SHP77 treated with DMSO at 0.1 percent for 48 hours (cell line): ENCODE results near the gene ARL16.

Experiments used
- DNase-seq: peaks from one replicate; lab custom pipeline; 2025; lab: John Stamatoyannopoulos, UW

Gene ARL16

DNA sequence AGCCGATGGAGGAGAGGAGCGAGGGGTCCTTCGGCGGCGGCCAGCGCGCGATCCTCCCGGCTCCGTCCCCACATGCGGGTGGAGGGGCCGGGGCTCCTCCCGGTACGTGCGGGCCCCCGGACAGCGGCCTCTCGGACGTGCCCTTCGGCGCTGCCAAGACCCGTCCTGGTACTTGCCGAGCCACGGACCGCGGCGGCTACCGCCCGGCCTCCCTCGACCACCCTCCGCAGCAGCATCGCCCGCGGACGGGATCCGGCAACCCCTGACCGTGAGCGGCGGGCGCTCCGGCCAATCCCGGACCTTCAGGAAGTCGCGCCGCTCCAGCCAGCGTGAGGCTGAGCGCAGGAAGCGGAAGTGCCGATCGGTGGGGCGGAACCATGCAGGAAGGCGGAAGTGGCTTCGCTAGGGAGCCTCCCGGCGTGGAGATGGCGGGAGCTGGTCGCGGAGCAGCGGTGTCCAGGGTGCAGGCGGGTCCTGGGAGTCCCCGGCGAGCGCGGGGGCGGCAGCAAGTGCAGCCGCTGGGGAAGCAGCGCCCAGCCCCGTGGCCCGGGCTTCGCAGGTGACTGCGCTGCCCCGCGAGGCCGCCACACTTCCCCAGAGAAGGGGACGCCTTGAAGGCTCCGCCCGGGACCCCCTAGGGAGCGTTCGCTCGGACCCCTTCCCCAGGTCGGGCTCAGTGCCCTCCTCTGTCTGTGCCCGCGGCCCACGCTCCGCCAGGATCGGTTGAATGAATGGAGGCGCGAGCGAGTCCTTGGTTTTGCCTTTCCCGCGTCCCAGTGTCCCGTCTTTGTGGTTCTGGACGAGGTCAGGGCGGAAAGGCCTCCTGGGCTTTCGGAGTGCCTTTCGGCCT is 17.0 kb downstream of the ARL16 start, which contains the start of the genes CCDC137 and OXLD1:
CCDC137 (plus strand) TSS at position 396 of the 850 bp plus-strand sequence; CDS start at position 426, 30 bp downstream.
OXLD1 (minus strand) TSS at position 264 of the 850 bp plus-strand sequence; CDS start at position 236, 28 bp downstream.
- DNase-seq, result peak; percentile 92

DNA sequence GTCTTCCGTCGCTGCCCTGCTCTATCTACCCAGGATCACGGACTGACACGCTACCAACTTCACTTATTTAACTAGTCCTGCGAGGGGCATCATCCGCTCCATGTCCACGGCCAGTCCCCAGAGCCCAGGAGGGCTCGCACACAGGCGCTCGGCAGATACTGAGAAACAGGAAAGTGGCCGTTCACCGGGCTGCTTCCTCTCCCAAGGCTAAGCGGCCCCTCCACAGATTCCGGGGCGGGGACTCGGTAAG is 17.6 kb downstream of the ARL16 start:
- DNase-seq, result no peak

GRCh38 chr17:81665205-81666091 is 18.1 kb downstream of the ARL16 start:
- peak; percentile 59 for DNase-seq

DNA sequence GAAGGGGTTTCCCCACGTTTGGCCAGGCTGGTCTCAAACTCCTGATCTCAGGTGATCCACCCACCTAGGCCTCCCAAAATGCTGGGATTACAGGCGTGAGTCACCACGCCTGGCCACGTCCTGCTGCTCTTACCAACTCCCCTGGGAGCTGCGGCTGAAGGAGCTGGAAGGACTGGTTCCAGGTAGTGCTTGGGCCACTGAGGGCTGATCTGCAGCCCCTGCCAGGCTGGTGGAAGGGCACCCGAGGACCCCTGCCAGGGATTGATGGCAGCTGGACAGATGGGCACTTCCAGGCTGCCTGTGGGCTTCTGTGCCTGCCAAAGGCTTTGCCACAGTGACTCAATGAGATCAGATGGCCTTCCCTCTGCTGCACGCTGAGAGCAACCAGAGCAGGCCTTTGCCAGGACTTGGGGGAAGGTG is 19.5 kb downstream of the ARL16 start:
- no peak for DNase-seq

DNA sequence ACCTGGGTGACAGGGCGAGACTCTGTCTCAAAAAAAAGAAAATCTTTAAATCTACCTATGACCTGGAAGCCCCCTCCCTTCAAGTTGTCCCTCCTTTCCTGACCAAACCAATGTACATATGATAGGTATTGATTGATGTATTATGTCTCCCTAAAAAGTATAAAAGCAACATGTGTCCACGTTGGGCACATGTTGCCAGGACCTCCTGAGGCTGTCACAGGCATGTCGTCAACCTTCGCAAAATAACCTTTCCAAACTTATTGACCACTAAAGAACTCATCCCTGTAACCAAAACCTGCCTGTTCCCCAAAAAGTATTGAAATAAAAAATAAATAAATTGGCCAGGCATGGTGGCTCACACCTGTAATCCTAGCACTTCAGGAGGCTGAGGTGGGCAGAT is 21.6 kb downstream of the ARL16 start:
- DNase-seq, result no peak

DNA sequence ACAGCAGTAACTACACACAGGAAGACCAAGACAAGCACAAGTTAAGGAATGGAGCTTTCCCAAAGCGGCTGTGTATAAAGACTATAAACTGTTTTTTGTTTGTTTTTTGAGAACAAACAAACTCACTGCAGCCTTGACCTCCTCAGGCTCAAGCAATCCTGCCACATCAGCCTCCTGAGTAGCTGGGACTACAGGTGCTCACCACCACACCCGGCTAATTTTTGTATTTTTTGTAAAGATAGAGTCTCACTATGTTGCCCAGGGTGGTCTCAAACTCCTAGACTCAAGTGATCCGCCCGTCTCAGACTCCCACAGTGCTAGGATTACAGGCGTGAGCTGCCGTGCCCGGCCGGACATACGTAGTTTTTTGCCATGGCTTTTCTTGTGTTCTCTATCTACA is 23.2 kb downstream of the ARL16 start:
- DNase-seq, result no peak

DNA sequence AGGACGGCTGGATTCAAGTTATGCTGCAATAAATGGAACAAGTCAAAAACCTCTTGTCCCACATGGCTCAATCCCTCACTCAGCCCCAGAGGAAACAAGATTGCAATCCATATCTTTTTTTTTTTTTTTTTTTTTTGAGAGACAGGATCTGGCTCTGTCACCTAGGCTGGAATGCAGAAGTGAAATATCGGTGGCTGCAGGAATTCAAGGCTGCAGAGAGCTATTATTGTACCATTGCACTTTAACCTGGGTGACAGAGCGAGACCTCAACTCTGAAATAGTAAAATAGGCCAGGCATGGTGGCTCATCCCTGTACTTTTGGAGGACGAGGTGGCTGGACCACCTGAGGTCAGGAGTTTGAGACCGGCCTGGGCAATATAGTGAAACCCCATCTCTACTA is 24.6 kb downstream of the ARL16 start:
- DNase-seq, result no peak

GRCh38 chr17:81656835-81657234 is 26.8 kb downstream of the ARL16 start:
- DNase-seq, result no peak

GRCh38 chr17:81656118-81656743 is 27.4 kb downstream of the ARL16 start, which contains the start of gene PDE6G:
Gene PDE6G, minus strand, starts transcription at chr17:81656542. Its CDS starts 3,237 bp downstream, at chr17:81653305.
- no peak for DNase-seq

DNA sequence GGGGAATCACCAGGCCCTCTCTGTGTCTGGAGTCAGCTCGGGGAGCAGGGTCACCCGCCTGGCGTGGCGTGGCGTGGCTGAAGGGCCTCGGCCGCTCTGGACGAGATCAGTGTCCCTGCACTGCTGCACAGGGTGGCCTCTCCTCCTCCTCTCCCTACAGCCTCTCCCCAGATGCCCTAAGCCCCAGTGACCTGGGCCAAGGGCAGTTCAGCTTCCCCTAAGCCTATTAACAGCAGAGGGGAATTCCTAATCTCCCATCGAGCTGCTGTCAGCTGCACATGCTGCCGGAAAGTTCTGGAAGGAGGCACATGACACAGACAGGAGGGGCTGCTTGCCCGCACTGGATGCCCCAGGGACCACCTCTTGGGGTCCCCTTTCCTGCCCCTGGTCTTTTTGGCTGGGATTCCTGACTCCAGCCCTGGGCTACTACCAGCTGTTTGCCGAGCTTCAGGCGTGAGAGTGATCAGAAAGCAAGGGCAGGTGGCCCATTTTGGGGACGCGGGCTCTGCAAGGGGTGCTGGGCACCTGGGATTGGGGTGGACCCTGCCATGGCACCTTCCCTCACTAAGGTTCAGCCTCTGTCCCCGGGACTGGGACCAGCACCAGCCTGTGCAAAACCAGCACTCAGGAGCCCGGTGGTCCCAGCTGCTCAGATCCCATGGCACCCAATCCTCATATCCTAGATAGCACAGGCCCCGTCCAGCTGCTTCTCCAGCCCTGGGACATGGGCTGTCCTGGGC is 28.0 kb downstream of the ARL16 start:
- DNase-seq, result no peak

- no peak for DNase-seq
Measured at GRCh38 chr17:81652906-81653771, 30.5 kb downstream of the ARL16 start.

DNA sequence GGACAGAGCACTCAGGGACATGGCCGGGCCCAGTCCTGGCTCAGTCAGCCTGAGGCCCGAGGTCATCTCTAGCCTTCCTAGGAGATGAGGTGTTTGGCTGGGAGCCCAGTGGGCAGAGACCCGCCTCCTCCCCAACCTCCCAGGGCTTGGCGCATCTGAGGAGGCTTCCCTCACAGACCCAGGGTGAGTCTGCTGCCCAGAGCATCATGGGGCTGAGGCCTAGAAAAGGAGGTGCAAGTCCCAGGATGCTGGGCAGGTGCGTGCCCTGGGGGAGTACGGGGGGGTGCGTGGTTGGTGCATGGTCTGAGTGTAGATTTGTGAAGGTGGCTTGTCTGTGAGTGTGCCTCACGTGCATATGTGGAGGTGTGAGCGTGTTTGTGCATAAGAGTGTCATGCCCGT is 31.9 kb downstream of the ARL16 start:
- DNase-seq, result peak; percentile 22

DNA sequence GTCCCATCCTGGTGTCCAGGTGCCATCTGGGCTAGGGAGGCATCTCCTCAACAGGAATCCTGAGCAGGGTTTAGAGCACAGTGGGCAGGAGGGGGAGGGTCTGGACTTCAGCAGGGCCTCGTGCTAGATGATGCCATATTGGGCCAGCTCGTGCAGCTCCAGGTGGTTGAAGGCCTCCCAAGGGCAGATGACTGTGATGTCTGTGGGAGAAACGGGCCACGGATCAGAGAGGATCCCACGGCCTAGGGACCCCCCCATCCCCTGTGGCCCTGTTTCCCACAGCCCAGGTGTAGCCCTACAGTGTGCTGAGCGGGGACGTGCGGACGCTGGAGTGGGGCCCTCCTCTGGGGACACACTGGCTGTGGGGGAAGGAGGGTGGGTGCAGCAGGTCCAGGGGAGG is 32.6 kb downstream of the ARL16 start:
- DNase-seq, result no peak

DNA sequence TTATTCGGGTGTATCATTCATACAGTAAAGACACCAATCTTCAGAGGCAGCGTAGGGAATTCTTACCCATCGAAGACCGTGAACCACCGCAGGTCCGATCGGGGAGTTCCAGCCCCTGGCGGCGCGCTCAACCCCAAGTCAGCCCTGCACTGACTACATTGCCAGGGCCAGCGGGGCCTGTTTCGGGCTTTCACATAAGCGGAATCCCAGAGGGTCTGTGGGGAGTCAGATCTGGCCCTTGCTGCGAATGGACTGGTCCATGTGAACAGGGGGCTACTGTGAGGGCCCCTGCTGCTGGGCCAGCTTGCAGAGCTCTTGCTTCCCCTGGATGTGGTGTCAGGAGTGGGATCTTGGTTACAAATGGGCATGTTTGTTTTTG is 34.9 kb downstream of the ARL16 start:
- DNase-seq, result no peak

DNA sequence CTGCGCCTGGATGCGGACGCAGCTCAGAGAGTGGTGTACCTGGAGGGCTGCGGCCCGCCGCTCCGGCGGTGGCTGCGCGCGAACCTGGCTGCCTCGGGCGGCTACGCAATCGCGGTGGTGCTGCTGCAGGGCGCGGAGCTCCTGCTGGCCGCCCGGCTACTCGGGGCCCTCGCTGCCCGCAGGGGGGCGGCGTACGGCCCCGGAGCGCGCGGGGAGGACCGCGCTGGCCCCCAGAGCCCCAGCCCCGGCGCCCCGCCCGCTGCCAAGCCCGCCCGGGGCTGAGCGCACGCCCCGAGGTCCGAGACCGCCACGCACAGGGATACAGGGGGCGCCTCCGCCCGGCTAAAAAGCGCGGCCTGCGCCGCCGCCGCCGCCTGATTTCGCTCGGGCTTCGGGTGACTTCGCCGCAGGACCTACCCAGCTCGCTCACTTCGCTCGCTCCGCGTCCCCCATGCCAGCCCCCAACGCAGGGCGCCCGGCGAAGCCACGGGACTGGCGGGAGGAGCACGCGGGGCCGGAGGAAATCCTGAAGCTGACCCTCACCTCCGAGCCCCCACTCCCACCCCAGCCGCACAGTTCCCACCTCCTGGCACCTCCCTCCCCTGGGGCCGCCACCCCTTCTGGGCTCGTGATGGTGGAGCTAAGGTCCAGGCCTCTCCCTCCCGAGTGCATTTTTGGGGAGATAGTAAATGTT is 35.4 kb downstream of the ARL16 start:
- no peak for DNase-seq

DNA sequence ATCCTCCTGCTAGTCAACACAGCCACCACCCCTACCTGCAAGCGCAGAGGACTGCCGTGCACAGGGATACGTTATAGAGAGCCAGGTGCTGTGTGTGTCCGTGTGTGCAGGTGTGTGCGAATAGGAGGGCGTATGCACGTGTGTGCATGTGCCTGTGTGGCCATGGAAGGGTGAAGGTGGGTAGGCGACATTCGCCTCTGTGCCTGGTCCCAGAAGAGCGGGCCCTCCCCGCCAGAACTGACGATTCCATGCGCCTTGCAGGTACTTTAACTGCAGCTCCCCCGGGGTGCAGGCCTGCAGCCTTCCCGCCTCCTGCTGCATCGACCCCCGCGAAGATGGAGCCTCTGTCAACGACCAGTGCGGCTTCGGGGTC is 36.0 kb downstream of the ARL16 start:
- no peak for DNase-seq

- no peak for DNase-seq
Measured at GRCh38 chr17:81646869-81647600, 36.6 kb downstream of the ARL16 start.

GRCh38 chr17:81644976-81645952 is 38.3 kb downstream of the ARL16 start:
- no peak for DNase-seq
